Peyer's patch (tissue), 4 donors: ENCODE measurements around the gene HECTD2. TPM values are rescaled to one million over a fixed set of nuclear protein-coding genes. Genes with fewer than 3 reads are reported as not detected.

Experiments used
- DNase-seq, 3 donors: peaks; one replicate each; pipeline ENCODE4 v3.0.0-alpha.2; 2017 to 2019
- H3K27ac ChIP-seq, 4 donors: fragments of 200-600 bp; sonication (generic); one replicate each; pipeline ENCODE4 v1.5.1; 2016 to 2019
- H3K27me3 ChIP-seq, 2 donors: fragments of 200-600 bp; sonication (generic); one replicate each; pipeline ENCODE4 v1.5.1; 2019
- H3K36me3 ChIP-seq, 3 donors: fragments of 200-600 bp; sonication (generic); one replicate each; pipeline ENCODE4 v1.5.1; 2016 to 2019
- H3K4me1 ChIP-seq, 4 donors: fragments of 200-600 bp; sonication (generic); one replicate each; pipeline ENCODE4 v1.5.1; 2016 to 2019
- H3K4me3 ChIP-seq, 4 donors: fragments of 200-600 bp; sonication (generic); 1 replicate in 3 of 4; 2 replicates in 1 of 4; pipeline ENCODE4 v1.5.1; 2016 to 2019; ENCODE audit warnings: mild to moderate bottlenecking in 1 of 4
- H3K9me3 ChIP-seq, 4 donors: fragments of 200-600 bp; sonication (generic); one replicate each; pipeline ENCODE4 v1.5.1; 2016 to 2019; ENCODE audit warnings: mild to moderate bottlenecking in 1 of 4
- POLR2A ChIP-seq, 2 donors: fragments of 450-650 bp; IDR thresholded peaks; one replicate each; pipeline ENCODE4 v1.5.1; 2017; ENCODE audit warnings: antibody characterized with exemption in 2 of 2, mild to moderate bottlenecking in 2 of 2, moderate library complexity in 2 of 2
- total RNA-seq, 4 donors: library from RNA; depleted of rRNA; stranded (reverse); fragments of >200 nt; gene quantifications; one replicate each; pipeline ENCODE4 v1.1.0, GENCODE V29; 2016
- TF ChIP-seq, protein P1 (sequence below), 6 experiments: fragments of 450-650 bp in 4 of 6; fragments of 200-600 bp in 2 of 6; sonication (generic) in 1 of 6; IDR thresholded peaks; one replicate each; pipeline ENCODE4 v1.5.1; 2017 to 2019; ENCODE audit warnings: antibody characterized with exemption in 6 of 6, mild to moderate bottlenecking in 3 of 6, moderate library complexity in 1 of 6

Gene HECTD2
- total RNA-seq, 4 donors from 2014 or later, result 4.4 to 18.2 (median 5.5) TPM

DNA sequence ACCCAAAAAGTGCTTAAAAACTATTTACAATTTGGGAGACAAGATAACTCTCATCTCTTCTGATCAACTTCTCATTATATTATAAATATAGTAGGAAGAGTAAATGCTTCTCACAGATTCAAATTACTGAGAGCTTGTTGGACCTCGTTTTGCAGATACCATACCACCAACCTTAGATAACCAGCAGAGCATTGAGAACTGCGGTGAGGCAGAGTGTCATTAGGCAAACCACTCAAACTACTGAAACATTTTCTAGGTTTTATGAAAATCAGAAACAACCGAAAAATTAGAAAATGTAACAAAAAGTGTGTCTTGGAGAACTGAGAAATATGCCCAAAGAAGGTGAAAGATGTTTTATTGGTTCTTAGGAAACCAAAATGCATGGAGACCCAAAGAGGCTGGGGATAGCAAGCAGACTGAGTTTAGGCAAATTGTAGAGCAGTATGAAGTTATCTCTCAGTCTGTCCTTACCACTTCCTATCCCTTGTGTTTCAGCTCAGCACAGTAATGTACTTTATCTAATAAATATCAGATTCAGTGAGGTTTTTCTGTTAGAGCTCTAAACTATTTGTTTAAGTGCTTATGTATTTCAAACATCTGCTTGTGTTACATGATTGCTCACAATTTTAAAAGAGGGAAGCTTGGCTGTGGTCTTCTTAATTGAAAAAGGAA, 77.9 kb downstream of the HECTD2 start:
- Histone ChIP-seq H3K4me1 (no peaks in the 10 kb centered on the region), H3K9me3 (no peaks in the 10 kb centered on the region), H3K4me3 (no peak overlapping the region), H3K27me3 (no peaks in the 10 kb centered on the region), H3K27ac (no peak overlapping the region), H3K36me3 (no peaks in the 10 kb centered on the region)
- TF ChIP-seq POLR2A (IDR thresholded peaks at IDR 0.05), result no peak
- TF ChIP-seq, protein P1, sequence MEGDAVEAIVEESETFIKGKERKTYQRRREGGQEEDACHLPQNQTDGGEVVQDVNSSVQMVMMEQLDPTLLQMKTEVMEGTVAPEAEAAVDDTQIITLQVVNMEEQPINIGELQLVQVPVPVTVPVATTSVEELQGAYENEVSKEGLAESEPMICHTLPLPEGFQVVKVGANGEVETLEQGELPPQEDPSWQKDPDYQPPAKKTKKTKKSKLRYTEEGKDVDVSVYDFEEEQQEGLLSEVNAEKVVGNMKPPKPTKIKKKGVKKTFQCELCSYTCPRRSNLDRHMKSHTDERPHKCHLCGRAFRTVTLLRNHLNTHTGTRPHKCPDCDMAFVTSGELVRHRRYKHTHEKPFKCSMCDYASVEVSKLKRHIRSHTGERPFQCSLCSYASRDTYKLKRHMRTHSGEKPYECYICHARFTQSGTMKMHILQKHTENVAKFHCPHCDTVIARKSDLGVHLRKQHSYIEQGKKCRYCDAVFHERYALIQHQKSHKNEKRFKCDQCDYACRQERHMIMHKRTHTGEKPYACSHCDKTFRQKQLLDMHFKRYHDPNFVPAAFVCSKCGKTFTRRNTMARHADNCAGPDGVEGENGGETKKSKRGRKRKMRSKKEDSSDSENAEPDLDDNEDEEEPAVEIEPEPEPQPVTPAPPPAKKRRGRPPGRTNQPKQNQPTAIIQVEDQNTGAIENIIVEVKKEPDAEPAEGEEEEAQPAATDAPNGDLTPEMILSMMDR (IDR thresholded peaks at IDR 0.05), result no peak
- no peak for DNase-seq

DNA sequence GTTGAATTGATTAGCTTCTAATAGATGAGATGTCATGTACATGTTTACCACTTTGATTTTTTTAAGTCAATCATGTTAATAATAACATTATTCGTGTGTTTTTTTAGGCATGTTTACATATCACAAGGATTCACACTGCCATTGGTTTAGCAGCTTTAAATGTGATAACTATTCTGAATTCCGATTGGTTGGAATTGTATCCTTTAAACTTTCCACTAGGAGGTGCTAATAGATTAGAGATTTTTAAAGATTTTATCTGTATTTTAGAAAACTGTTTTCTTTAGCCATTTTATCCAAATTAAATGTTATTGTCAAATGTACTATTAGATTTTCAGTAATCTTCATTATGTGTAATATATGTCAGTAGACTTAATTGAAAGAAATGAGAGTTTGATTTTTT, 83.2 kb downstream of the HECTD2 start:
- Histone ChIP-seq H3K36me3 (no peaks in the 10 kb centered on the region), H3K4me3 (no peak overlapping the region), H3K4me1 (no peaks in the 10 kb centered on the region), H3K9me3 (no peaks in the 10 kb centered on the region), H3K27me3 (no peaks in the 10 kb centered on the region), H3K27ac (no peak overlapping the region)
- TF ChIP-seq POLR2A (IDR thresholded peaks at IDR 0.05), result no peak
- TF ChIP-seq, protein P1 (IDR thresholded peaks at IDR 0.05), result peak in 5 of 6 experiments; percentile 25 to 67 (median 55)
- no peak for DNase-seq

DNA sequence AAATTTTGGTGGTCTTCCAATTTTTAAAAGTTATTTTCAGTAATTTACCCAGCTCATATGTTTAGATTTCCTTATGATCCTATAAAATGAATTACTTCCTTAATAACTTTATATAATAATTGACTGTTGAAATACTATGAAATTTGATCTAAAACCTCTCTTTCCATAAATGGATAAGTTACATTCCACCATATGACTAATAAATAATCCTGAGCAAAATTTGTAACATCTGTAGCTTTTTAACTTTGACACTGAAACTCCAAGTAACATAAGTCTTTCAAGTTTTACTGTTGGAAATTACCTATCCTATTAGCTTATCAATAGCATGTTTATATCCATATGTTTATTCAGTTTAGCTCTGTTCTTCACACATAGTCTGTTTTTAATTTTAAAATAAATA, 85.3 kb downstream of the HECTD2 start:
- H3K4me1 ChIP-seq, result no peaks in the 10 kb centered on the region
- no peak overlapping the region for H3K4me3 ChIP-seq
- TF ChIP-seq, protein P1 (IDR thresholded peaks at IDR 0.05), result no peak
- TF ChIP-seq POLR2A (IDR thresholded peaks at IDR 0.05), result no peak
- no peak overlapping the region for H3K27ac ChIP-seq
- H3K36me3 ChIP-seq, result no peaks in the 10 kb centered on the region
- DNase-seq, result no peak
- no peaks in the 10 kb centered on the region for H3K27me3 ChIP-seq
- H3K9me3 ChIP-seq, result no peaks in the 10 kb centered on the region

GRCh38 chr10:91496016-91496415, 85.9 kb downstream of the HECTD2 start:
- H3K36me3 ChIP-seq, result no peaks in the 10 kb centered on the region
- no peak for DNase-seq
- H3K4me1 ChIP-seq, result no peaks in the 10 kb centered on the region
- H3K27me3 ChIP-seq, result no peaks in the 10 kb centered on the region
- H3K27ac ChIP-seq, result no peak overlapping the region
- TF ChIP-seq, protein P1 (IDR thresholded peaks at IDR 0.05), result no peak
- TF ChIP-seq POLR2A (IDR thresholded peaks at IDR 0.05), result no peak
- H3K9me3 ChIP-seq, result no peaks in the 10 kb centered on the region
- H3K4me3 ChIP-seq, result no peak overlapping the region

- Histone ChIP-seq H3K27ac (no peak overlapping the region), H3K27me3 (no peaks in the 10 kb centered on the region), H3K4me3 (no peak overlapping the region), H3K4me1 (no peaks in the 10 kb centered on the region), H3K9me3 (no peaks in the 10 kb centered on the region), H3K36me3 (no peaks in the 10 kb centered on the region)
- TF ChIP-seq, protein P1 (IDR thresholded peaks at IDR 0.05), result no peak
- no peak for TF ChIP-seq POLR2A (IDR thresholded peaks at IDR 0.05)
- DNase-seq, result no peak
Measured at GRCh38 chr10:91511549-91512330, 101.6 kb downstream of the HECTD2 start.
